ENCODE results near the gene TOX2. TPM values are rescaled to one million over a fixed set of nuclear protein-coding genes. Genes with fewer than 3 reads are reported as not detected.

Gene TOX2
- total RNA-seq, 4 donors from 2014 or later = 0.40 to 3.0 (median 1.6) TPM

DNA sequence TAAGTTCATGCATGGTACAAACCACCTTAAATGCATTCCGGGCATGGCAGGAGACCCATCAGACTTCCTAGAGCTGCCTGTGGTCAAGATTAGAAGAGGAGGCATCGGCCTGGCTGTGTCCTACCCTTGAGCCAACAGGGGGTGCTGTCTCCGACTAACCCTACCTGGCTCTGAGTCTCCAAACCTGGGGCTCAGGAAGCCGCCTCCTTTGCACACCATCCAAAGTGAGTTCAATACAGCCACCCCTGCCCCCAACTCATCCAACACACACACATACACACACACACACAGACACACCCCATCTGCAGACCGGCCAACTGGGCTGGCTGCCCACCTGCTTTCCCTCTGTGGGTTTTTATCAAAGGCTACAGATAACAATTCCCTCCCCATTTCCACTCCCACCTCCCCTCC lies 195.3 kb downstream of the TOX2 start:
- no peak for DNase-seq (ENCODE audit: low spot score in 2 of 2)
- Histone ChIP-seq H3K4me3 (no peak overlapping the region), H3K36me3 (no peaks in the 10 kb centered on the region), H3K4me1 (no peaks in the 10 kb centered on the region), H3K27ac (no peak overlapping the region), H3K9me3 (no peaks in the 10 kb centered on the region), H3K27me3 (peaks cover 35% of the 10 kb centered on the region)
- 37% methylated on average over 5 of the region's 5 CpGs for WGBS
- TF ChIP-seq CTCF (IDR thresholded peaks at IDR 0.05) (no peak), POLR2A (IDR thresholded peaks at IDR 0.05) (no peak), EP300 (IDR thresholded peaks at IDR 0.05) (no peak), POLR2AphosphoS5 (IDR thresholded peaks at IDR 0.05) (no peak)

DNA sequence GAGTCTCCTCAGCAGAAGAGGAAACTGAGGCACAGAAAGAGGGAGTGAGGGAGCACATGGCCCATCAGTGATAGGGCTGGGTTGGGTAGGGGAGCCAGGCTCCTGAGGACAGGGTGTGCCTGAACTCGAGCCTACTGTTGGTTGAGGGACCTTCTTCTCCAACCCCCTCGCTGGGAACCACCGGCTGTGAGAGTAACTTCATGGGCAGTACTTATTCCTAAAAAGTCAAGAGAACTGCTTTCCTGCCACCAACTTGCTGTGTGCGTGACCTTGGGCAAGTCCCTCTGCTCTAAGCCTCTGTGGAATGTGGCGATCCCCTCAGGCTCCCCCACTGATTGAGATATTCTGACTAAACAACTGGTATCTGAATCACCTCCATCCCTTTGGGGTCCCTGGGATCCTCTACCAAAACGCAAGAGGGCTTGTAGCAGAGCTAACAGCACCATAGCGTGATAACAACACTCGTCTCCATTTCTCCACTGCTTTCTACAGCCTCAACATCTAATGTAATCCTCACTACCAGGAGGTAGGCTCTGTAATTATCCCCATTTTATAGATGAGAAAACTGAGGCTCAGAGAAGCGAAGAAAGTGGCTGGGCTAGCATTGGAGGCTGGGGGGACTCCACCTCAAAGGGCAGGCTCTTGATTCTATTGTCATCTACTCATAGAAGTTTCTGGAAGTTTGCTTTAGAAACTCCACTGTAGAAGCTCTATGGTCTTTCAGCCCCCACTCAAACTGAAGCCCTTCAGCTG lies 196.3 kb downstream of the TOX2 start:
- Histone ChIP-seq H3K27ac (no peak overlapping the region), H3K36me3 (no peaks in the 10 kb centered on the region), H3K9me3 (no peaks in the 10 kb centered on the region), H3K27me3 (peaks cover 45% of the 10 kb centered on the region), H3K4me3 (no peak overlapping the region), H3K4me1 (no peaks in the 10 kb centered on the region)
- 49% methylated on average over 7 of the region's 9 CpGs for WGBS
- TF ChIP-seq POLR2AphosphoS5 (IDR thresholded peaks at IDR 0.05) (no peak), CTCF (IDR thresholded peaks at IDR 0.05) (no peak), EP300 (IDR thresholded peaks at IDR 0.05) (no peak), POLR2A (IDR thresholded peaks at IDR 0.05) (no peak)
- no peak for DNase-seq (ENCODE audit: low spot score in 2 of 2)

DNA sequence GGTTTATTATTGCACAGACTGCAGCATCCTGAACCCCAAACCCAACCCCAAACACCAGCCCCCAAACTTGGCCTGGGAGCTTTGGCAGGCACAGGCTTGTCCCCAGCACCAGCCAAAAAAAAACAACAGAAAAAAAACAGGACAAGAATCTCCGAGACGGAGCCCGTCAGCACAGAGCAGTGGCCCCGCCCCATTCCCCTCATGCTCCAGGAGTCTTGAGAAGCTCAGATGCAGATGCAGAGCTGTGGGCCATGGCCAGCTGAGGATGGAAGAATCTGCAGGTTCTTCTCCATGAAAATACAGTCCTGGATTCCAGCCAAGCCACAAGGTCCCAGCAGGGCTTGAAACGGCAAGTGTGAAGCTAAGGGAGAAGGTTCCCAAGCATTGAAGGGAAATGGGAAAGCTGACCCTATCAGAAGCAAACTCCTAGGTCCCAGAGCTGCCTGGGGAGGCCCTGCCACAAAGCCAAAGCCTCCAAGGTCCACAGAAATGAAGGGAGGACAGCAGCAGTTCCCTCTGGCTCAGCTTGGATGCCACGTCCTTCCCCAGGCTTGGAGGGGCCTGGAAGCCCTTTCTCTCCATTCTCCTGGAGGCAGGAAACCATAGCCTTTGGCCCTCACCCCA lies 197.2 kb downstream of the TOX2 start:
- no peak for DNase-seq (ENCODE audit: low spot score in 2 of 2)
- H3K9me3 ChIP-seq = no peaks in the 10 kb centered on the region
- H3K27ac ChIP-seq = no peak overlapping the region
- TF ChIP-seq POLR2AphosphoS5 (IDR thresholded peaks at IDR 0.05) (no peak), EP300 (IDR thresholded peaks at IDR 0.05) (no peak), CTCF (IDR thresholded peaks at IDR 0.05) (no peak), POLR2A (IDR thresholded peaks at IDR 0.05) (no peak)
- 20% methylated on average over 6 of the region's 6 CpGs for WGBS
- H3K36me3 ChIP-seq = no peaks in the 10 kb centered on the region
- H3K4me1 ChIP-seq = peaks cover 5% of the 10 kb centered on the region
- H3K4me3 ChIP-seq = no peak overlapping the region
- H3K27me3 ChIP-seq = peaks cover 44% of the 10 kb centered on the region

DNA sequence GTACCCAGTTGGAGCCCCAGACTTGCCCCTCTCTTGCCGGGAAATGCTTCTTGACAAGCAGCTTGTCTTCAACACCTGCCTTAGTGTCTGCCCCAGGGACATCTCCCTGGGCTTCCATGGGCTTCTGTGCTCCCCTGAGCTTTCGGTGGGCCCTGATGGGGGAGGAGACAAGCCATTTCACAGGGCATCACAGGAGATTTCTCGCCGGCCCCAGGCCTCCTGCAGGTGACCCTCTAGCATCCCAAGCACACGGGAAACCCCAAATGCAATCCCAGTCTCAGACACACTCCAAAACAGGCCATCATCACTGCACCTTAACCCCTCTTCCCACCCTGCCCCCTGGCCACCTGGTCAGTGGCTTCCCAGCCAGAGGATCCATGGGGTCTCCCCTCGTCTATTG lies 197.8 kb downstream of the TOX2 start:
- no peak overlapping the region for H3K27ac ChIP-seq
- no peaks in the 10 kb centered on the region for H3K9me3 ChIP-seq
- no peaks in the 10 kb centered on the region for H3K36me3 ChIP-seq
- TF ChIP-seq EP300 (IDR thresholded peaks at IDR 0.05) = no peak
- TF ChIP-seq POLR2AphosphoS5 (IDR thresholded peaks at IDR 0.05) = no peak
- no peak for TF ChIP-seq POLR2A (IDR thresholded peaks at IDR 0.05)
- no peak for TF ChIP-seq CTCF (IDR thresholded peaks at IDR 0.05)
- H3K4me1 ChIP-seq = peaks cover 5% of the 10 kb centered on the region
- WGBS = 89% methylated on average over 4 of the region's 6 CpGs
- H3K27me3 ChIP-seq = peaks cover 40% of the 10 kb centered on the region
- H3K4me3 ChIP-seq = no peak overlapping the region
- DNase-seq (ENCODE audit: low spot score in 2 of 2) = no peak

DNA sequence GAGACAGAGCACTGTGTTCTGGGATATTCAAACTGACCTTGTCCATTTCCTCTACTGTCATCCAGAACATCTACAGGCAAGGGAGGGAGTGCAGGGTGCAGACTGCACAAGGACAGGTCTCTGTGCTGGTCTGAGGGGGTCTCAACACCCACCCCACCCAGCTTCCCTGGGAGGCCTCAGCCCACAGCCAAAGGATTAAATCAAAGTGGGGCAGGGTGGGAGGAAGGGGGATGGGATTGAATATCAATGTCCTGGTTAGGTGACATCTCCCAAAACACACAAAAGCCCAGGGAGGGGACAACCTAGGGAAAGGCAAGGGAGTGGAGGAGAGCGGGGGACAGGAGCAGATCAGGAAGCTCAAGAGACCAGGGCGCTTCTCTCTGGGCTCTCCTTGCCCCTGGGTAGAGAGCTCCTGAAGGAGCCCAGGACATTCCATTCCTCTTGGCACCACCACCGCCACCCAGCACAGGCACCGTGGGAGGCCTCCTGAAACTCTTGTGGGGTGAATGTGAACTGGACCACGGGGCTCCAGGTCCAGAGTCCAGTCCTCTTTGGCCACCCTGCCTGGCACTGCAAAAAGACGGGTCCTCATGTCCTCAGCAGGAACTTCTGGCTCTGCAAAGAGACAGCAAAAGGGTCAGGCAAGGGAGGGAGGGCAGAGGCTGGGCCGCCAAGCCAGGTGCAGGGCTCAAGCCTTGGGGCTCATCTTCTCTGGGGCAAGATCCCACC lies 198.4 kb downstream of the TOX2 start:
- Histone ChIP-seq H3K27ac (no peak overlapping the region), H3K4me3 (no peak overlapping the region), H3K9me3 (no peaks in the 10 kb centered on the region), H3K4me1 (peaks cover 5% of the 10 kb centered on the region), H3K36me3 (no peaks in the 10 kb centered on the region), H3K27me3 (peaks cover 35% of the 10 kb centered on the region)
- TF ChIP-seq CTCF (IDR thresholded peaks at IDR 0.05) (no peak), EP300 (IDR thresholded peaks at IDR 0.05) (no peak), POLR2AphosphoS5 (IDR thresholded peaks at IDR 0.05) (no peak), POLR2A (IDR thresholded peaks at IDR 0.05) (no peak)
- no peak for DNase-seq (ENCODE audit: low spot score in 2 of 2)
- WGBS = 83% methylated on average over 7 of the region's 7 CpGs
